Loucy (cell line): ENCODE measurements around the gene CWC22.

Experiments
- H2AFZ ChIP-seq: fragments of 200-600 bp; sonication (generic); 2 replicates; pipeline ENCODE4 v1.6.0; 2016; ENCODE audit warnings: antibody characterized with exemption, mild to moderate bottlenecking, low read length, moderate library complexity
- H3F3A ChIP-seq: fragments of 200-600 bp; 2 replicates; pipeline ENCODE4 v1.6.0; 2016; ENCODE audit warnings: antibody characterized with exemption, low read depth, mild to moderate bottlenecking
- H3K27me3 ChIP-seq: fragments of 200-600 bp; sonication (generic); 2 replicates; pipeline ENCODE4 v1.6.1; 2014; ENCODE audit warnings: low read length, mild to moderate bottlenecking; ENCODE audit not compliant: insufficient read depth, poor library complexity, severe bottlenecking
- H3K36me3 ChIP-seq: fragments of 200-600 bp; sonication (generic); 2 replicates; pipeline ENCODE4 v1.6.1; 2016; ENCODE audit warnings: low read length; ENCODE audit not compliant: insufficient read depth
- H3K4me1 ChIP-seq: fragments of 200-600 bp; sonication (generic); 2 replicates; pipeline ENCODE4 v1.5.1; 2014; ENCODE audit warnings: low read length, mild to moderate bottlenecking; ENCODE audit not compliant: insufficient read depth, poor library complexity, severe bottlenecking
- H3K4me2 ChIP-seq: fragments of 200-600 bp; sonication (generic); 2 replicates; pipeline ENCODE4 v1.6.0; 2014; ENCODE audit warnings: antibody characterized with exemption, low read length, low read depth, mild to moderate bottlenecking; ENCODE audit not compliant: poor library complexity, severe bottlenecking
- H3K4me3 ChIP-seq: fragments of 200-600 bp; sonication (generic); 2 replicates; pipeline ENCODE4 v1.5.1; 2014; ENCODE audit warnings: low read length, mild to moderate bottlenecking, mixed read lengths; ENCODE audit not compliant: poor library complexity, severe bottlenecking
- H3K79me2 ChIP-seq: fragments of 200-600 bp; sonication (generic); 2 replicates; pipeline ENCODE4 v1.6.1; 2014; ENCODE audit warnings: low read length; ENCODE audit not compliant: insufficient read depth
- H3K9ac ChIP-seq: fragments of 200-600 bp; sonication (generic); 2 replicates; pipeline ENCODE4 v1.6.0; 2014; ENCODE audit warnings: mild to moderate bottlenecking, low read depth, low read length, moderate library complexity; ENCODE audit not compliant: poor library complexity, severe bottlenecking
- H3K9me2 ChIP-seq: fragments of 200-600 bp; sonication (generic); replicated peaks from 2 replicates; pipeline ENCODE4 v1.6.1; 2016; ENCODE audit warnings: low read depth, low read length, mixed read lengths
- H3K9me3 ChIP-seq: fragments of 200-600 bp; sonication (generic); 2 replicates; pipeline ENCODE4 v1.6.1; 2014; ENCODE audit warnings: mild to moderate bottlenecking, antibody characterized with exemption, low read length, low read depth; ENCODE audit not compliant: insufficient read depth
- H4K20me1 ChIP-seq: fragments of 200-600 bp; sonication (generic); 2 replicates; pipeline ENCODE4 v1.6.0; 2014; ENCODE audit warnings: antibody characterized with exemption, low read length, mild to moderate bottlenecking; ENCODE audit not compliant: insufficient read depth, poor library complexity, severe bottlenecking
- CTCF ChIP-seq: fragments of 200-600 bp; sonication (generic); conservative IDR thresholded peaks from 2 replicates; pipeline ENCODE4 v1.5.1; 2014; ENCODE audit warnings: mild to moderate bottlenecking, antibody characterized with exemption, low read length
- EZH2phosphoT487 ChIP-seq: fragments of 200-600 bp; IDR thresholded peaks from 2 replicates; pipeline ENCODE4 v1.6.1; 2018; ENCODE audit warnings: antibody characterized with exemption, mild to moderate bottlenecking, moderate library complexity, borderline replicate concordance

Gene CWC22

GRCh38 chr2:179939259-179939658 lies 67.8 kb downstream of the CWC22 start:
- Histone ChIP-seq H2AFZ (no peak overlapping the region), H3K9me2 (no peaks in the 10 kb centered on the region), H3K79me2 (no peaks in the 10 kb centered on the region), H3K4me2 (no peak overlapping the region), H4K20me1 (no peaks in the 10 kb centered on the region), H3K9me3 (no peaks in the 10 kb centered on the region), H3K4me1 (no peaks in the 10 kb centered on the region), H3K9ac (no peak overlapping the region), H3F3A (no peaks in the 10 kb centered on the region), H3K36me3 (peaks cover 5% of the 10 kb centered on the region; the same call in 1 of the 2 replicates), H3K27me3 (no peaks in the 10 kb centered on the region), H3K4me3 (no peak overlapping the region)
- TF ChIP-seq EZH2phosphoT487 (no peak), CTCF (no peak)

DNA sequence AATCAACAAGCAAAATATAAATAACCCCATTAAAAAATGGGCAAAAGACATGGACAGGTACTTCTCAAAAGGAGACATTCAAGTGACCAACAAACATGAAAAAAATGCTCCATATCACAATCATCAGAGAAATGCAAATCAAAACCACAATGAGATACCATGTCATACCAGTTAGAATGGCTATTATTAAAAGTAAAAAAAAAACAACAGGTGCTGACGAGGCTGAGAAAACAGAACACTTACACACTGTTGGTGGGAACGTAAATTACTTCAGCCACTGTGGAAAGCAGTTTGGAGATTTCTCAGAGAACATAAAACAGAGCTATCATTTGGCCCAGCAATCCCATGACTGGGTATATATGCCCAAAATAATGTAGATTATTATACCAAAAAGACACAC lies 69.1 kb downstream of the CWC22 start:
- Histone ChIP-seq H4K20me1 (no peaks in the 10 kb centered on the region), H3K4me2 (no peak overlapping the region), H2AFZ (no peak overlapping the region), H3K9ac (no peak overlapping the region), H3K4me1 (no peaks in the 10 kb centered on the region), H3K36me3 (no peaks in the 10 kb centered on the region), H3K79me2 (no peaks in the 10 kb centered on the region), H3F3A (no peaks in the 10 kb centered on the region), H3K4me3 (no peak overlapping the region), H3K9me3 (no peaks in the 10 kb centered on the region), H3K9me2 (no peaks in the 10 kb centered on the region), H3K27me3 (no peaks in the 10 kb centered on the region)
- no peak for TF ChIP-seq EZH2phosphoT487
- no peak for TF ChIP-seq CTCF

GRCh38 chr2:179936654-179937053 lies 70.4 kb downstream of the CWC22 start:
- no peaks in the 10 kb centered on the region for H3K36me3 ChIP-seq
- H3K9me2 ChIP-seq: no peaks in the 10 kb centered on the region
- no peaks in the 10 kb centered on the region for H3F3A ChIP-seq
- TF ChIP-seq CTCF (peak; percentile 73), EZH2phosphoT487 (no peak)
- no peak overlapping the region for H3K4me2 ChIP-seq
- no peak overlapping the region for H2AFZ ChIP-seq
- H3K79me2 ChIP-seq: no peaks in the 10 kb centered on the region
- H3K9me3 ChIP-seq: no peaks in the 10 kb centered on the region
- no peaks in the 10 kb centered on the region for H3K27me3 ChIP-seq
- H3K4me3 ChIP-seq: no peak overlapping the region
- H3K4me1 ChIP-seq: no peaks in the 10 kb centered on the region
- H4K20me1 ChIP-seq: no peaks in the 10 kb centered on the region
- no peak overlapping the region for H3K9ac ChIP-seq
